Caco-2 (cell line): ENCODE results near the gene EIF3L. TPM values are rescaled to one million over a fixed set of nuclear protein-coding genes. Genes with fewer than 3 reads are reported as not detected.

ENCODE experiments used
- BruUV-seq: library from RNA; stranded (reverse); fragments of 400-500 nt; replicated peaks from 2 replicates; lab custom pipeline; 2021; lab: Mats Ljungman, UMichigan
- CTCF ChIA-PET: fragments of 300-600 bp; sonication (Branson Sonifier 250); formaldehyde crosslinking; loops from one replicate; lab custom pipeline; 2022; ENCODE audit warnings: antibody characterized with exemption; lab: Charles Lee
- POLR2A ChIA-PET: fragments of 300-600 bp; sonication (Branson Sonifier 250); formaldehyde crosslinking; loops from one replicate; lab custom pipeline; 2022; ENCODE audit warnings: antibody characterized with exemption; lab: Charles Lee
- DNase-seq, 2 experiments: peaks; one replicate each; pipeline versions ENCODE4 v3.0.0 to v3.0.0-alpha.2; 2020 to 2022
- H3K27me3 ChIP-seq: replicated peaks from 2 replicates; pipeline ENCODE4 v1.6.0; 2011; ENCODE audit warnings: low read length; ENCODE audit not compliant: control insufficient read depth, insufficient read depth
- H3K36me3 ChIP-seq: 2 replicates; pipeline ENCODE4 v1.5.1; 2011; ENCODE audit warnings: low read length; ENCODE audit not compliant: control insufficient read depth, insufficient read depth
- H3K4me1 ChIP-seq: fragments of 250-450 bp; sonication (Bioruptor Pico); 2 replicates; pipeline ENCODE4 v1.5.1; 2020; ENCODE audit warnings: mild to moderate bottlenecking
- H3K4me3 ChIP-seq: 2 replicates; pipeline ENCODE4 v1.5.1; 2011; ENCODE audit warnings: low read depth, mild to moderate bottlenecking, control low read depth, low read length
- H3K9me3 ChIP-seq: fragments of 250-450 bp; sonication (Bioruptor Pico); 2 replicates; pipeline ENCODE4 v1.5.1; 2020; ENCODE audit warnings: mild to moderate bottlenecking, moderate library complexity
- H3K27ac Mint-ChIP-seq: one replicate; pipeline ENCODE4 v1.8.0; 2022; ENCODE audit warnings: mixed read lengths; ENCODE audit not compliant: unreplicated experiment
- H3K27me3 Mint-ChIP-seq: one replicate; pipeline ENCODE4 v1.8.0; 2022; ENCODE audit warnings: mixed read lengths; ENCODE audit not compliant: insufficient read depth, unreplicated experiment
- H3K36me3 Mint-ChIP-seq: one replicate; pipeline ENCODE4 v1.8.0; 2022; ENCODE audit warnings: mild to moderate bottlenecking, mixed read lengths; ENCODE audit not compliant: insufficient read depth, unreplicated experiment
- H3K4me1 Mint-ChIP-seq: one replicate; pipeline ENCODE4 v1.8.0; 2022; ENCODE audit warnings: low read depth, mixed read lengths; ENCODE audit not compliant: unreplicated experiment
- H3K4me3 Mint-ChIP-seq: one replicate; pipeline ENCODE4 v1.8.0; 2022; ENCODE audit warnings: mild to moderate bottlenecking, moderate library complexity, mixed read lengths; ENCODE audit not compliant: unreplicated experiment
- H3K9me3 Mint-ChIP-seq: one replicate; pipeline ENCODE4 v1.8.0; 2022; ENCODE audit warnings: mixed read lengths; ENCODE audit not compliant: unreplicated experiment
- CTCF ChIP-seq, 2 experiments: fragments of 200-600 bp in 1 of 2; IDR thresholded peaks; 1 replicate in 1 of 2; 2 replicates in 1 of 2; pipeline versions ENCODE4 v1.5.1 to v1.8.0; 2011 to 2022; ENCODE audit warnings: antibody characterized with exemption in 1 of 2, control low read depth in 1 of 2, inconsistent platforms in 1 of 2, low read depth in 1 of 2, low read length in 1 of 2, mild to moderate bottlenecking in 1 of 2, moderate library complexity in 1 of 2; ENCODE audit not compliant: insufficient read depth in 1 of 2, severe bottlenecking in 1 of 2, unreplicated experiment in 1 of 2
- intact Hi-C: fragments of 100-400 bp; cut with micrococcal nuclease; formaldehyde crosslinking; loops from one replicate; pipeline ENCODE4 v1.10.0; 2022; ENCODE audit not compliant: unreplicated experiment
- total RNA-seq: library from RNA; stranded (reverse); gene quantifications from 2 replicates; pipeline ENCODE4 v1.2.3, GENCODE V29; 2022

The EIF3L gene
- total RNA-seq, 1 experiment from 2014 or later: 554 TPM

GRCh38 chr22:37808294-37808657, 40.9 kb upstream of the EIF3L start:
- DNase-seq: no peak
- H3K36me3 ChIP-seq: no peaks in the 10 kb centered on the region; the same call in 1 of the 2 replicates
- peak overlapping the region; percentile 46 for H3K4me3 ChIP-seq
- no peak for TF ChIP-seq CTCF (IDR thresholded peaks at IDR 0.05; ENCODE audit: insufficient read depth in 1 of 2, low read depth in 1 of 2, low read length in 1 of 2, severe bottlenecking in 1 of 2, unreplicated experiment in 1 of 2)
- H3K36me3 Mint-ChIP-seq: peaks cover 83% of the 10 kb centered on the region
- no peaks in the 10 kb centered on the region for H3K9me3 ChIP-seq
- H3K4me1 Mint-ChIP-seq: peaks cover 20% of the 10 kb centered on the region
- peaks cover 12% of the 10 kb centered on the region for H3K4me1 ChIP-seq
- POLR2A ChIA-PET: interaction anchor here (0.6 to 2.0 kb wide), 9 partner anchors 10 to 825 kb away, joined by 4 to 19 read pairs (median 7); partner anchors contain the start of genes ANKRD54, C22orf23, MAFF and POLR2F
- CTCF ChIA-PET: interaction anchor here (0.5 to 1.3 kb wide), 4 partner anchors 9 to 547 kb away, joined by 3 to 12 read pairs (median 6); no protein-coding TSS in a partner anchor
- no peaks in the 10 kb centered on the region for H3K27me3 Mint-ChIP-seq
- H3K27me3 ChIP-seq: no peaks in the 10 kb centered on the region
- intact Hi-C loops: loop anchor here (10.0 kb wide), 1 partner anchor 147 kb away; the partner anchor contains the start of genes C22orf23 and POLR2F
- H3K4me3 Mint-ChIP-seq: peak overlapping the region; percentile 90
- no peaks in the 10 kb centered on the region for H3K9me3 Mint-ChIP-seq
- peak overlapping the region; percentile 92 for H3K27ac Mint-ChIP-seq
- BruUV-seq: no TSS peak

- Mint-ChIP-seq H3K27me3 (no peaks in the 10 kb centered on the region), H3K4me1 (peaks cover 14% of the 10 kb centered on the region), H3K9me3 (no peaks in the 10 kb centered on the region), H3K27ac (no peak overlapping the region), H3K4me3 (peak overlapping the region; percentile 38), H3K36me3 (peaks cover 83% of the 10 kb centered on the region)
- no peak for DNase-seq
- no peak overlapping the region for H3K4me3 ChIP-seq
- peaks cover under 1% of the 10 kb centered on the region; the same call in 1 of the 2 replicates for H3K36me3 ChIP-seq
- ChIA-PET POLR2A (interaction anchor here (0.6 to 0.7 kb wide), 3 partner anchors 26 to 521 kb away, joined by 3 to 7 read pairs (median 3); no protein-coding TSS in a partner anchor), CTCF (interaction anchor here (0.6 kb wide), 1 partner anchor 136 kb away, joined by 3 read pairs; no protein-coding TSS in a partner anchor)
- no peaks in the 10 kb centered on the region for H3K9me3 ChIP-seq
- H3K27me3 ChIP-seq: no peaks in the 10 kb centered on the region
- no TSS peak for BruUV-seq
- intact Hi-C loops: loop anchor here (10.0 kb wide), 1 partner anchor 145 kb away; the partner anchor contains the start of genes C22orf23 and POLR2F
- TF ChIP-seq CTCF (IDR thresholded peaks at IDR 0.05; ENCODE audit: insufficient read depth in 1 of 2, low read depth in 1 of 2, low read length in 1 of 2, severe bottlenecking in 1 of 2, unreplicated experiment in 1 of 2): no peak
- no peaks in the 10 kb centered on the region for H3K4me1 ChIP-seq
These were observed 39.4 kb upstream of the EIF3L start for GRCh38 chr22:37809672-37810333.

GRCh38 chr22:37811867-37812266, 37.4 kb upstream of the EIF3L start:
- no peak for TF ChIP-seq CTCF (IDR thresholded peaks at IDR 0.05; ENCODE audit: insufficient read depth in 1 of 2, low read depth in 1 of 2, low read length in 1 of 2, severe bottlenecking in 1 of 2, unreplicated experiment in 1 of 2)

More at GRCh38 chr22:37811867-37812266, 37.4 kb upstream of the EIF3L start:
- Mint-ChIP-seq H3K36me3 (peaks cover 76% of the 10 kb centered on the region), H3K27ac (no peak overlapping the region), H3K9me3 (no peaks in the 10 kb centered on the region), H3K4me1 (no peaks in the 10 kb centered on the region), H3K4me3 (no peak overlapping the region), H3K27me3 (no peaks in the 10 kb centered on the region)
- H3K4me1 ChIP-seq: no peaks in the 10 kb centered on the region
- intact Hi-C loops: no loop called here
- CTCF ChIA-PET: no interaction called here
- no TSS peak for BruUV-seq
- no peaks in the 10 kb centered on the region for H3K9me3 ChIP-seq
- peaks cover 1% of the 10 kb centered on the region for H3K36me3 ChIP-seq
- H3K27me3 ChIP-seq: no peaks in the 10 kb centered on the region
- DNase-seq: no peak
- POLR2A ChIA-PET: interaction anchor here (0.7 kb wide), 1 partner anchor 210 kb away, joined by 3 read pairs; no protein-coding TSS in a partner anchor
- no peak overlapping the region for H3K4me3 ChIP-seq
